NCI-H510A (cell line): ENCODE results near the gene NTNG2.

ENCODE experiments used
- DNase-seq: peaks from one replicate; lab custom pipeline; 2025; lab: John Stamatoyannopoulos, UW

NTNG2 gene

DNA sequence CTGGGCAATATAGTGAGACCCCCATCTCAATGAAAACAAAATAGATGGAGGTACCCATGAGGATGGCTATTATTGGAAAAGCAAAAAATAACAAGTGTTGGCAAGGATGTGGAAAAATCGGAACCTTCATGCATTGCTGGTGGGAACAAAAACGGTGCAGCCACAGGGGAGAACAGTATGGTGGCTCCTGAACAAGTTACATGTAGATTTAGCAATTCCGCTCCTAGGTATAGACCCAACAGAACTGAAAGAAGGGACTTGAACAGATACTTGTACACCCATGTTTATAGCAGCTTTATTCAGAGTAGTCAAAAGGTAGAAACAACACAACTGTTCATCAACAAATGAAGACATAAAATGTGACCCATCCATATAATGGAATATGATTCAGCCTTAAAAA, 43.0 kb downstream of the NTNG2 start:
- DNase-seq: no peak

DNA sequence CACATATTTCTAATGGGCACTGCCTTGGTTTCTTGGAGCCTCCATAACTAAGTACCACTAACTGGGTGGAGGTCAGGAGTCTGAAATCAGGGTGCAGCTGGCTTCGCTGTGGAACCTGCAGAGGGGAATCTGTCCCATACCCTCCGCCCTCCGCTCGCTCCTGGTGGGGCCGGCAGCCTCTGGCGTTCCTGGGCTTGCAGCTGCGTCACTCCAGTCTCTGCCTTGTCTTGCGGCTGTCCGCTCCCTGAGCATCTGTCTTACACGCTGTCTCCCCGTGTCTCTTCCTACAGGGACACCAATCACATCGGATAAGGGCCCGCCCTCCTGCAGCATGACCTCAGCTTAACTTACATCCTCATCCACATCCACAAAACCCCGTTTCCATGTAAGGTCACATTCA, 45.4 kb downstream of the NTNG2 start:
- no peak for DNase-seq

DNA sequence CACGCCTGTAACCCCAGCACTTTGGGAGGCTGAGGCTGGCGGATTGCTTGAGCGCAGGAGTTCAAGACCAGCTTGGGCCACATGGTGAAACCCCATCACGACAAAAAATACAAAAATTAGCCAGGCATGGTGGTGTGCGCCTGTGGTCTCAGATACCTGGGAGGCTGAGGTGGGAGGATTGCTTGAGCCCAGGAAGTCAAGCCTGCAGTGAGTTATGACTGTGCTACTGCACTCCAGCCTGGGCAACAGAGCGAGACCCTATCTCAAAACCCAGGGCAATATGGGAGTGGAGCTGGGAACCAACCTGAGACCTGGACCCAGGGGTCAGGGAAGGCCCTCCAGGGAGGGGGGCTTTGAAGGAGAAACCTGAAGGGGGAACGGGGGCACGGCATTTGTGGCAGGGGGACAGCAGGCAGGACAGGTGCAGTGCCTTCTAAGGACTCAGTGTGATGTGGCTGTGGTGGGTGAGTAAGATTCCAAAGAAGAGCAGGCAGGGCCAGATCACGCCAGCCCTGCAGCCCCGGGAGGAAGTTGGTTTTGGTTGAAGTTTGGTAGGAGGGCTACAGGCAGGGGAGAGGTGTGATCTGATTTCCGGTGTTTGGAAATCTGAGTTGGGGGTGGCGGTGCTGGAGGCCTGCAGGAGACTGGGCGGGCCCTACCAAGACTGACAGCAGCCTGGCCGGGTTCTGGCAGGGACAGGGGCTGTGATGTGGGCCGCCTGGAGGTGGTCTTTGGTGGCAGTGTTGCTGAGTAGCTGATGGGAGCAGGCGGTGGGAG, 46.2 kb downstream of the NTNG2 start:
- no peak for DNase-seq

DNA sequence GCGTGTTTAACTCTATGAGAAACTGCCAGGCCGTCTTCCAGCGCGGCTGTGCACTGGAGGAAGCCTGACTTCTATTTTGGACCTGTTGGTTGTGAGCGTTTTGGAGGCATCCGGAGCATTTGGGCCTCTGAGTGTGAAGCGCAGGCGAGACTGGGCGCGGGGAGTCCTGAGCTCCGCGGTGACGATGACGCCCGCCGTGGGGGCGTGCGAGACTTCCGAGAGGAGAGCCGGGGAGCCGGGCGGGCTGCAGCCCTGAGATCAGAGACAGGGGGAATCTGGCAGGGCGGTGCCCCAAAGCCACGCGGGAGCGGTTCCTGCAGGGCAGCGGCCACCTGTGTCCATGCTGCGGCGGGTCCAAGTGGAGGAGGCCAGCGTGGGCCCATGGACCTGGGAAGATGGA, 47.4 kb downstream of the NTNG2 start:
- no peak for DNase-seq

DNA sequence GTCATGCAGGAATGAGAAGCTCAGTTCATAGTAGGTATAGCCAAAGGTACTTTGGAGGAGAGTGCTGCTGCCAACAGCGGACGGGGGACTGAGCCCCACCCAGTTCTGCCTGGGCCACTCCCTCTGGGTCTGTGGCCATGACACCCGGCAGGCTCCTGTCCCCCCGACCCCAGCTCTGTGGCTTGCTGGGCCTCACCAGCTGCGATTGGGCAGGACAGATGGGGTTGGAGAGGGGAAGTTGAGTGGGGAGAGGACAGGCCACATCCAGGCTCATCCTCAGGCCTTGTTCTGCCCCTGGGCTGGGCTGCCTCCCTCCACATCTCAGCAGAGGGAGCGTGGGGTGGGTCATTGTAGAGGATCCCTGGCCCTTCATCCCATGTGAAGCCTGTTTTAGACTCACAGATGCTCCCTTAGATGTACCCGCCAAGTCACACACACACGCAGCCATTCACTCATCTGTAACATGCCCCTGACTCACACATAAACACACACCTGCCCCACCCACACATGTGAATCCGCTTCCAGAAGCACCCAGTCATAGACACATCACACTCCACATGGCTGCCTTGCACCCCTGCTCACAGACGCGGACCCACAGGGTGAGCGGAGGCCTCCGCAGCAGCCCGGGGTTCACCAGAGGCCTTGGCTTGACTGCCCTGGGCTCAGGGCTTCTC, 48.8 kb downstream of the NTNG2 start:
- no peak for DNase-seq

DNA sequence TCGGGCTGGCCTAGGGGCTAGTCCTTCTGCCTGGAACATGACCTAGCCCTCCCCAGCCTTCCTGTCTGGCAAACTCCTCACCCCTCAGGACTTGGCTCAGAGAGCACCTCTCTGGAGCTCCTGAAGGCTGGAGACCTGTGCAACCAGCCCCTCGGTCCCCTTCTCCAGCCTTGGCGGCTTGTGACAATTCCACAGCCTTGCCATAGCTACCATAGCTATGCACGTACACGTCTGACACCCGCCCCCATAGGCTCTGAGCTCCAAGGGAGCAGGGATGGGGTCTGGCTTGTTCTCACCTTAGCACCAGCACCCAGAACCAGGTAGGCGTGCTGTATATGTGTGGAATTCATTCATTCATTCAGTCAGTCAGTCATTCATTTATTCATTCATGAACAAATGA, 49.7 kb downstream of the NTNG2 start:
- no peak for DNase-seq

DNA sequence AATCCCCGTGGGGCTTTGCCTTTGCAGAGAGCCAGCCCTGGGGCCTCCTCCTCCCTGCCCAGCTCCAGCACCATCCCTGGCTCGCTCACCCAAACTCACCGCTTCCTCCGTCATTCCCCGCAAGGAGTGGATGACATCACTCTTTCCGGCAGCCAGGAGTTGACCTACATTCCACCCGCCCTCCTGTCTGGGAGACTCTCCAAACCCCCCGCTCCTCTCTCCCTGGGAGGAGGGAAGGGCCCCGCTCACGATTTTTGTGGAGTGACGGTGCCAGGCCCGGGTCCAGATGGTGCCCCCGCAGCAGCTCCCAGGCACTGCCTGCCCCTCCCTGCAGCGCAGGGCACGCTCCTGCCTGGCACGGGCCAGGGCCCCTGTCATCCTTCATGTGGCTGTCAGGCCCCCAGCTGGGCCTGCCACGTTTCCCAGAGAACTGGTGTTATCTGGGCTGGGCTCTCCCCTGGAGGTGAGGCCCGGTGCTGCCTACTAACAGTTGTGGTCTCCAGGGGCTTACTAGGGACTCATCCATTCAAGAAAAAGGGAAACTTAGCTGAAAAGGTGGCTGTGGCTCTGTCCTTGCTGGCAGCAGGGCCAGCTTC, 52.3 kb downstream of the NTNG2 start:
- peak; percentile 63 for DNase-seq

DNA sequence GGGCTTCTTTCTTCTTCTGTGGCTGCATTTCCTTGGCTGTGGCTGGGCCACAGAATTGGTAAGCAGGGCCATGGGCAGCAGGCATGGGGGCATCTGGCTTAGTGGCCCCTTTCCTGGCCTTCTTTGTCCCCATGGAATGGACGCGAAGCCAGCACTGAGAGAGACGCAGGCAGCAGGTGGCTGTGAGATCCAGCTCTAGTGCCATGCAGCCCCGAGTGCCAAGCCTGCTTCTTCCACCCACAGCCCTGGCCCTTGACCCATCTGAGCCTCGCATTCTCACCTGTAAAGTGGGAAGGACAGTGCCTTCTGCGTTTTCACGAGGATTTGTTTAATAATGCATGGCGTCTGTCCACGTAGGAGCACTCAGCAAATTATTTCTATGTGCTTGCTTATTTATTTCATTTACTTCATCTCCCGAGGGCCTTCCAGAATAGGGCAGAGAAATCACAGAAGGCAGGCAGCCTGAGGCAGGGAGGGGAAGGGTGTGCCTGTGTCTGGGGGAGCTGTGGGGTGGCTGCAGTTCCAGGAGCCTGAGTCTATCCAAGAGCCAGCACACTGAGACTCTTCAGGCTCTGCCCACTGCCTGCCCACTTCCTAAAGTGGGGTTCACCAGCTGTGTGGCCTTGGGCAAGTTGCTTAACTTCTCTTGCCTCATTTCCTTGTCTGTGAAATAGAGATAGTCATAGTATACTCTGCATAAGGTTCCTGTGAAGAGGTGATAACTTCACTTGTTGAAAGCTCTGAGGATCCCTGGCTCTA, 55.2 kb downstream of the NTNG2 start:
- no peak for DNase-seq

DNA sequence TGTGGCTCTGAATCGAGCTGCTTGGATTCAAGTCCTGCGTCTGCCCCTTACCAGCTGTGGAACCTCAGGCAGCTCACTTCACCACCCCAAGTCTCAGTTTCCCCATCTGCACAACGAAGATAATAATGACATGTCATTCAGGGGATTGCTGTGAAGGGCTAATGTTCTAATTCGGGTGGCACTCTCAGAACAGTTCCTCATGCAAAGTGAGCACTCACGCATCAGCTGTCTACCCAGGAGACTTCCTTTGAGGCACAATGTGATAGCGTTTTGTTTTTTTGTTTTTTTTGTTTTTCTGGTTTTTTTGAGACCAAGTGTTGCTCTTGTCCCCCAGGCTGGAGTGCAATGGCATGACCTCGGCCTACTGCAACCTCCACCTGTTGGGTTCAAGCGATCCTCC, 56.4 kb downstream of the NTNG2 start:
- no peak for DNase-seq

DNA sequence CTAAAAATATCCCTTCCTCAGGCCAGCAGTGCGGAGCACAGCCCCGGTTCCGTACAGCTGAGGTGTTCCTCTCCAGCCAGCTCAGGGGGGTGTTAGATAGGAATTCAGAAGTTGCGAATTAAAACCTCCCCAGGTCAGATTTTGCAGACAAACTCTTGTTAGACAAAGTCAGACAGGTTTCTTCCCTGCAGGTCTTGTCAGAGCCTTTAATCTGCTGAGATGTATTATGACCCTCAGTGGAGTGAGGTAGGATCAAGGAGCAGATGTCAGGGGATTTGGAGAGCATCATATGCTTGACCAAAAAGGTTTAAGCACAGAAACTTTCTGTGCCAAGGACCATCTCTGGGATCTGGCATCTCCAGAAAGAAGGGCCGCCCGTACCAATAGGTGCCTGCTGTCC, 60.1 kb downstream of the NTNG2 start:
- no peak for DNase-seq

DNA sequence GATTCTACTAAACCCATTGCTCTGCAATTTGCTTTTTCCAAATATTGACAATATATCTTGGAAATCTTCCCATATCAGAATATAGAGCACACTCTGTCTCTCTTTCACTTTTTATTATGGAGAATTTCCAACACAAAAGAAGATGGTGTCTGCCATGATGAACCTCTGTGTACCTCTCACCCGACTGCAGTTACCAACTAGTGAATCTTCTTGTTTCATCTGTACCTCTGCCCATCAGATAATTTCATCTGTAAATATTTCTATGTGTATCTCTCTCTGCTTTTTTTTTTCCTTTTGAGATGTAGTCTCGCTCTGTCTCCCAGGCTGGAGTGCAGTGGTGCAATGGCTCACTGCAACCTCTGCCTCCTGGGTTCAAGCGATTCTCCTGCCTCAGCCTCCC, 62.8 kb downstream of the NTNG2 start:
- DNase-seq: no peak

DNA sequence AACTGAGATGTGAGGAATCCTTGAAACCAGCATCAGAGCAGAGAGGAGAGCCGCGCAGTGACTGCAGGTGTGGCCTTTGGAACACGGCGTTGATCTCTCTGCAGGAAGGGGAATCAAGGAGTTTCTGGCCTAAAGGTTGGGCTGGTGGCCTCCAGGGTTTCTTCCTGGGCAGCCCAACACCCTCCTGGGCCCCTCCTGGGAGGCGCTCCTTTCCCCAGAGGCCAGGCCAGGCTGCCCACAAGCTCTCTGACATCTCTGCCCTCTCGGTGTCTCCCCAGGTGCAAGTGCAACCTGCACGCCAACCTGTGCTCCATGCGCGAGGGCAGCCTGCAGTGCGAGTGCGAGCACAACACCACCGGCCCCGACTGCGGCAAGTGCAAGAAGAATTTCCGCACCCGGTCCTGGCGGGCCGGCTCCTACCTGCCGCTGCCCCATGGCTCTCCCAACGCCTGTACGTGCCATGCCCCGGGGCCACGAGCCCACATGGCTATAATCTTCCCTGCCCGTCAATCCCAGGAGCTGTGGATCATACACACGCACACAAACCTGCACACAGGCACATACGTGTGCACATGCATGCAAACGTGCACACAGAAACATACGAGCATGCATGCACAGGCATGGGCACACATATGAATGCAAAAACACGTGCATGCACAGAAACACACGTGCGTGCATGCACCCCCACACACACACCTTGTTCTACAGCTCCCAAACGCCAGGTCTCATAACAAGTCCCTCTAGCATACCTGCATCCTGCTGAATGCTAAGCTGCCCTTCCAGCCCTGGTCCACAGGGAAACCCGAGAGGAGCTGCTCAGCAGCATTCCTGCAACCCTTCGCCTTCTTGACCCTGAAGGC, 64.9 kb downstream of the NTNG2 start:
- DNase-seq: no peak

DNA sequence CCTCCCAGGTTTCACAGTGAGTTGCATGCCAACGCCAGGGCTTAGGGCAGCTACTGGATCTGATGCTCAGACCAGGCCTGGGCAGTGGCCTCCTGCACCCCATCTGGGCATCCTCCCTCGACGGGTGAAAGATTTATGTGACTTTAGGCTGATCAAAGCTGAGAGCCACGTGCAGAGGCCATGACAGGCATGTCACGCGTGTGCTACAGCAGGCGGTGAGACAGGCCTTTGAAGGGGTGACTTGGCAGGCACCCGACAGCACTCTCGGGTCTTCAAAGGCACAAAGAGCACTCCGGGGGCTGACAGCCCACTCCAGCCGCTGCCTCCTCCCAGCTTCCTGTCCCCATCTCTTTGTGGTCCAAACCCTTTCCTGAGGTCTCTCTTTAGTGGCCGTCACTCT, 66.2 kb downstream of the NTNG2 start:
- no peak for DNase-seq

DNA sequence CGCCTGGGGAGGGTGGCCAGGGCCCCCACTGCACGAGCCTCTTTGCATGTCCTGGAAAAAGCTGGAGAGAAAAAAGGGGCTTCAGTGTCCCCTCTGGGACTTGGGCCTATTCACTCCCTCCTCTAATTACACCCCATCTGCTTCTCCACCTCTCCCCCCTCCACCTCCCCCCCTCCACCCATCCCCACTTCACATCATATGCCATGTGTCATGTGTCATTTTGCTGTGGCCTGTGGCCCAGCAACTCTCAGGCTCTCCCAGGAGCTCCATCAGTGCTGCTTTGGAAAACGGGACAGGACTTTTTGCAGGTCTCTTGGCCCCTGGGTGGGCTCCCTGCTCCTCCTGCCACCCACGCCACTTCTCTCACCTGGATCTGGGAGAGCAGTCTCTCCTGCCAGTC, 68.7 kb downstream of the NTNG2 start:
- no peak for DNase-seq

DNA sequence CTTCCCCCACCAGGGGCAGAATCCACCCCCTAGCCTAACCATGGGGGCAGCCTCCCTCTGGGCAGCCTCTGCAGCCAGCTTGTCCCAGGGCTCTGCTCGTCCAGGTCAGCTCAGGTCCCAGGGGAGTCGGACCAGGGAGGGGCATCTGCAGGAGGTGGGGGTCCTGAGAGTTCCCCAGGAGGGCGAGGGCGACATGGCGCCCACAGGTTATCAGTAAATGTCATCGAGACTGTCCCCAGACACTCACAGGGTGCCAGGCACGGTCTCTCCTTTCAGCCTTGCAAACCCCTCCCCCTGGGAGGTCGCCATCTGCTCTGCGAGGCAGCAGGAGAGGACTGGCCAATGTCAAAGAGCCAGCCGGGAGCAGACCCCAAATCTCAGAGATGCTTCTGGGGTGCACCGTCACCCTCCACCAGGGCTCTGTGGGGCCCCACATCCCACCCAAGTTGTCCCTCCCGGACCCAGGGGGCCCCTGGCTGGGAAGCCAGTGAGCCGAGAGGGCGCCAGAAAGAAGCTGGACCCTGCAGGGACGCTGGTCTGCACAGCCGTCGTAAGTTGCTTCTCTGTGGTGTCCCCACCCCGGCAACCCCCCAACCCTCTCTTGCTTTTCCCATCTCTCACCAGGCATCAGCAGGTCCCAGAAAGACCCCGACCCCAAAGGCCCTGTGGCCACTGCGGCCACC, 69.3 kb downstream of the NTNG2 start:
- no peak for DNase-seq

DNA sequence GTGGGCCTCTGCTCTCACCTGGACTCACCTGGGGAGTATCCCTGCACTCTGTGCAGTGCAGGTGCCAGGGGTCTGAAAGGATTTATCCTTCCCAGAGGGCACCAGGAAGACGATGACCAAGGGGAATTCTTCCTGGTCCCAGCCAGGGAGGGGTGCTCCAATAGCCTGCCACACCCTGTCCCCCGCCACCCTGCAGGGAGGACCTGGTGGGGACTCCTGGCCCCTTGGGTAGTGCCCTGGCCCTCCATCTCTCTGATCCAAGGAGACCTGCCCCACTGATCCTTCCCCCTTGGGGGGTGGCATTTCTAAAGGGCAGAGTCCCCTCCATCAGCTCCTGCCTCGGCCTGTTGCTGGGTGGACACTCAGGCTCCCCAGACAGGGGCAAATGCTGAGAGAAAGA, 70.7 kb downstream of the NTNG2 start:
- DNase-seq: no peak

DNA sequence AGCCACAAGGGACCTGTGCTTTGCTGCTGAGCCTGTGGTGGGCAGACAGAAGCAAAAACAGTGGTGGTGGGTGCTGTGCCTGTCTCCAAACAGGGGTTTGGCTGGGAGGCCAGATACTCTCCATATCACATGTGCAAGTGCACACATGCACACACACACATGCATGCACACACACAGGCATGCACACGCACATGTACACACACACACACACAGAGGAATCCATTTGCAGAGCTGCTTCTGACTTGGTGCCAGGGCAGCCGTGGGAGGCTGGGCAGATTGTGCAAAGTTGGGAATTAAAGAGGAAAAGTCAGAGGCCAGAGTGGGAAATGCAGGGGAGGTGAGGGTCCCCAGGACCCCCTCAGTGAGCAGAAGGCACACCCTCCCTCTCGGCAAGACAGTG, 71.3 kb downstream of the NTNG2 start:
- DNase-seq: no peak

DNA sequence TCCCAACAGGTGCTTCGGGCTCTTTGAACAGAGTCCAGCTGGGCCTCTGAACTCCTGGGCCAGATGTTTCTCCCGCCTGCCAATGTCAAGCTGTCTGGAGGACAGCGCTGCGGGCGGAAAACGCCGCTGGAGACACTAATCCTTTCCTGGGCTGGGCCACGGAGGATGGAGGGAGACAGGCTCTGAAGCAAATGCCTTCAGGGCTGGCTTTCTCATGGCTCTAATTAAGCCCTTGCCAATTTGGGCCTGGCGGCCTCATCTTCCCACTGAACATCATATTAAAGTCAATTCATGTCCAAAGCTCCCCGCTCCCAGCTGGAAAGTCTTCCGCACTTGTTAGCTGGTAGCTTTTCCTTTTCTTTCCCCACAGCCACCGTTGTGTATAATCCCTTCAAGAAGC, 72.7 kb downstream of the NTNG2 start:
- no peak for DNase-seq

DNA sequence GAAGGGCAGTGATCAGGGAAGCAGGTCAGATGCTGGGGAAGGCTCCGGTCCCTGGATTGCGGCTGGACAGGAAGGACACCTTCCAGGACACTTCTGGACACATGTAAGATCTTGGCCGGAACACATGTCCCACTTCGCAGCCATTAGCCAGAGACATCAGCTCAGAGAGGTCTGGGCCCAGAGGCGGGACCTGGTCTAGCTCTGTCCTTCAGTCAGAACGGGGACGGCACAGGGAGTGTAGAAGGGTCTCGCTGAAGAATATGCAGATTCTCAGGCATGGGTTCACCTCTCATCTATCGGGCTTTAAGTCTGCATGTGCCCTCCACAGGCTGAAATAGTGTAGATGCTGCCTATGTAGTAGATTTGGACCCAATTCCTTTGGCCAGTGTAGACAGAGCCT, 73.3 kb downstream of the NTNG2 start:
- no peak for DNase-seq

DNA sequence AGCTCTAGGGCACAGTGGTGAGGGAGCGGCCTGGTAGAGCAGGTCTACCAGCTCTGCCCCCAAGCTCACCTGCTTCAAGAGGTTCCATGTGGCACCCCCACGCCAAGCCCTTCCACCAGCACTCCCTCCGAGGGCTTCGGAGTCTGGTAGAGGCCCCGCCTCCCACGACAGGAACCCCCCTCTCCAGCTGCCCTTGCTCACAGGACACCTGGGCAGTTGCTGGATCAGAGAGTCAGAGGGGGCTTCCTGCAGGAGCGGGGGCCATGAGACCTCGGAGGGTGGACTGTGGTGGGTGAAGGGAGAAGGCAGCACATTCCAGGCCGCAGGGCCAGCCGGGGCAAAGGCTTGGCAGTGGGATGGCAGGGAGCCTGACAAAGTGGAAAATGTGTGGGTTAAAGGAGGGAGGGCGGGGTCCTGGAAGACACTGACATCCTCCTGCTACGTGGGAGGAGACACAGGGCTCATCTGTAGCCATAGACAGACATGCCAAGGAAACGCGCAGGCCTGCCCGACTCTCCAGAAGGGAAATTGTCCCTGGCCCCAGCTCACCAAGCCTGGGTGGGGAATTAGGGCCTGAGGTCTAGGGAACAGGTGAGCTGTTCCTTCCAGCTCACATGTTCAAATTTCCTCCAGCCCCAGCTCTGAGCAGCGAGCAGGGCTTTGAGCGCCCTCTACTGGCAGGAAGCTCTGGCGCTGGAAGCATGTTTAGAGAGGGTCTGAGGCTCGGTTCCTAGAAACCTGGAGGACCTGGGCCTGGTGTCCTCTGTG, 74.2 kb downstream of the NTNG2 start:
- peak; percentile 43 for DNase-seq
